NOMO-1 treated with DMSO at 0.1 percent for 48 hours (cell line): ENCODE data around the gene RIPK3.
A peak's percentile ranks its signal among the peaks of the same experiment; 100 is the strongest.
"Not testable (repeated sequence)": the region's sequence is repeated elsewhere in the genome, so short reads cannot be mapped to it uniquely, and the experiment has no call there.

Experiments
- DNase-seq: peaks from one replicate; lab custom pipeline; 2025; ENCODE audit not compliant: unreplicated experiment; lab: John Stamatoyannopoulos, UW

RIPK3 gene

GRCh38 chr14:24348186-24348585, 8.4 kb upstream of the RIPK3 start:
- no peak for DNase-seq

GRCh38 chr14:24347134-24347533, 7.3 kb upstream of the RIPK3 start:
- DNase-seq, result no peak

- peak; percentile 25 for DNase-seq
These were observed 4.2 kb upstream of the RIPK3 start for GRCh38 chr14:24343795-24344660.

- no peak for DNase-seq
These were observed 3.1 kb upstream of the RIPK3 start for GRCh38 chr14:24342889-24343288.

GRCh38 chr14:24340606-24341005, 815 bp upstream of the RIPK3 start:
- DNase-seq, result no peak

- no peak for DNase-seq
These were observed 948 bp downstream of the RIPK3 start for GRCh38 chr14:24338843-24339242.

GRCh38 chr14:24337824-24338175, 2.0 kb downstream of the RIPK3 start:
- DNase-seq, result no peak

GRCh38 chr14:24337144-24337823, 2.5 kb downstream of the RIPK3 start:
- no peak for DNase-seq

GRCh38 chr14:24335461-24336171, 4.2 kb downstream of the RIPK3 start:
- peak; percentile 46 for DNase-seq

GRCh38 chr14:24334431-24335291, 5.1 kb downstream of the RIPK3 start, which contains the start of gene ADCY4:
Gene ADCY4 (minus strand): TSS chr14:24335071. CDS start chr14:24334652, 419 bp downstream.
- DNase-seq, result no peak

GRCh38 chr14:24332268-24332993, 7.4 kb downstream of the RIPK3 start:
- DNase-seq, result peak; percentile 82

- DNase-seq, result no peak
These were observed 8.0 kb downstream of the RIPK3 start for GRCh38 chr14:24331731-24332267.

- DNase-seq, result no peak
These were observed 8.7 kb downstream of the RIPK3 start for GRCh38 chr14:24330973-24331674.

GRCh38 chr14:24329736-24330135, 10.1 kb downstream of the RIPK3 start:
- peak; percentile 52 for DNase-seq

GRCh38 chr14:24329073-24329663, 10.6 kb downstream of the RIPK3 start:
- DNase-seq, result no peak

GRCh38 chr14:24327914-24328313, 11.9 kb downstream of the RIPK3 start:
- DNase-seq, result not testable (repeated sequence)

- no peak for DNase-seq
These were observed 12.5 kb downstream of the RIPK3 start for GRCh38 chr14:24327303-24327702.

- DNase-seq, result no peak
These were observed 13.8 kb downstream of the RIPK3 start for GRCh38 chr14:24325963-24326362.

- no peak for DNase-seq
These were observed 14.7 kb downstream of the RIPK3 start for GRCh38 chr14:24325041-24325530.
